CD14-positive monocyte (primary cell): ENCODE measurements around the gene TTC28. TPM values are rescaled to one million over a fixed set of nuclear protein-coding genes. Genes with fewer than 3 reads are reported as not detected.

Source experiments
- DNase-seq, 3 donors: peaks; one replicate each; pipeline ENCODE4 v3.0.0-alpha.2; 2011 to 2022
- H2AFZ ChIP-seq: 2 replicates; pipeline ENCODE4 v1.6.0; 2012; ENCODE audit warnings: mild to moderate bottlenecking, low read depth, low read length, inconsistent platforms; ENCODE audit not compliant: insufficient read depth, poor library complexity, severe bottlenecking
- H3K27ac ChIP-seq, 2 donors: 1 replicate in 1 of 2; 2 replicates in 1 of 2; pipeline ENCODE4 v1.5.1; 2012 to 2013; ENCODE audit warnings: low read length in 2 of 2, control low read depth in 1 of 2, inconsistent platforms in 1 of 2, low read depth in 1 of 2, mild to moderate bottlenecking in 1 of 2
- H3K27me3 ChIP-seq, 2 donors: one replicate each; pipeline versions ENCODE4 v1.6.0 to v1.6.1; 2011 to 2013; ENCODE audit warnings: low read length in 2 of 2; ENCODE audit not compliant: control insufficient read depth in 2 of 2, insufficient read depth in 2 of 2
- H3K36me3 ChIP-seq, 2 donors: replicated peaks in 1 of 2; 1 replicate in 1 of 2; 2 replicates in 1 of 2; pipeline versions ENCODE4 v1.5.1 to v1.6.1; 2012 to 2013; ENCODE audit warnings: low read length in 2 of 2, control low read depth in 1 of 2, inconsistent platforms in 1 of 2, mild to moderate bottlenecking in 1 of 2; ENCODE audit not compliant: insufficient read depth in 2 of 2, control insufficient read depth in 1 of 2
- H3K4me1 ChIP-seq, 2 donors: 1 replicate in 1 of 2; 2 replicates in 1 of 2; pipeline versions ENCODE4 v1.5.1 to v1.6.1; 2012 to 2013; ENCODE audit warnings: low read length in 2 of 2, control low read depth in 1 of 2, inconsistent platforms in 1 of 2, mild to moderate bottlenecking in 1 of 2, moderate library complexity in 1 of 2; ENCODE audit not compliant: insufficient read depth in 2 of 2, control insufficient read depth in 1 of 2
- H3K4me2 ChIP-seq: replicated peaks from 2 replicates; pipeline ENCODE3; 2012; ENCODE audit warnings: low read length, moderate library complexity, mild to moderate bottlenecking; ENCODE audit not compliant: poor library complexity, severe bottlenecking; ENCODE audit errors: extremely low read depth
- H3K4me3 ChIP-seq, 3 experiments: fragments of 200-600 bp in 1 of 3; sonication (generic) in 1 of 3; replicated peaks in 1 of 3; 1 replicate in 2 of 3; 2 replicates in 1 of 3; pipeline ENCODE4 v1.5.1; 2011 to 2013; ENCODE audit warnings: low read length in 3 of 3, mild to moderate bottlenecking in 3 of 3, control low read depth in 2 of 3, low read depth in 2 of 3, inconsistent platforms in 1 of 3, moderate library complexity in 1 of 3
- H3K79me2 ChIP-seq: 2 replicates; pipeline ENCODE4 v1.6.0; 2012; ENCODE audit warnings: mild to moderate bottlenecking, control low read depth, inconsistent platforms, low read length, moderate library complexity; ENCODE audit not compliant: insufficient read depth
- H3K9ac ChIP-seq: 2 replicates; pipeline ENCODE4 v1.6.0; 2017; ENCODE audit warnings: low read length, mild to moderate bottlenecking; ENCODE audit not compliant: insufficient read depth, poor library complexity, severe bottlenecking
- H3K9me3 ChIP-seq, 2 donors: replicated peaks in 1 of 2; 1 replicate in 1 of 2; 2 replicates in 1 of 2; pipeline versions ENCODE4 v1.5.1 to v1.6.1; 2012 to 2013; ENCODE audit warnings: low read length in 2 of 2, control low read depth in 1 of 2; ENCODE audit not compliant: control insufficient read depth in 1 of 2, insufficient read depth in 1 of 2
- H4K20me1 ChIP-seq: 2 replicates; pipeline ENCODE4 v1.6.0; 2012; ENCODE audit warnings: mild to moderate bottlenecking, low read length, control low read depth, moderate library complexity; ENCODE audit not compliant: insufficient read depth
- H3K27ac Mint-ChIP-seq, 7 donors: one replicate each; pipeline ENCODE4 v1.8.0; 2020; ENCODE audit warnings: mild to moderate bottlenecking in 7 of 7, mixed read lengths in 7 of 7, moderate library complexity in 6 of 7, inconsistent platforms in 2 of 7
- H3K27me3 Mint-ChIP-seq, 3 donors: one replicate each; pipeline ENCODE4 v1.8.0; 2021 to 2022; ENCODE audit warnings: low read depth in 3 of 3, mild to moderate bottlenecking in 3 of 3, mixed read lengths in 3 of 3, moderate library complexity in 3 of 3, inconsistent platforms in 1 of 3
- H3K36me3 Mint-ChIP-seq, 2 donors: one replicate each; pipeline ENCODE4 v1.8.0; 2020; ENCODE audit warnings: mixed read lengths in 2 of 2, inconsistent platforms in 1 of 2, mild to moderate bottlenecking in 1 of 2
- H3K4me1 Mint-ChIP-seq: one replicate; pipeline ENCODE4 v1.8.0; 2020; ENCODE audit warnings: mild to moderate bottlenecking, mixed read lengths
- H3K4me3 Mint-ChIP-seq, 2 donors: one replicate each; pipeline ENCODE4 v1.8.0; 2020; ENCODE audit warnings: mild to moderate bottlenecking in 2 of 2, mixed read lengths in 2 of 2, moderate library complexity in 1 of 2
- H3K9me3 Mint-ChIP-seq, 7 donors: one replicate each; pipeline ENCODE4 v1.8.0; 2020 to 2022; ENCODE audit warnings: mixed read lengths in 7 of 7, mild to moderate bottlenecking in 6 of 7, moderate library complexity in 6 of 7, inconsistent platforms in 2 of 7
- WGBS: methylation state at CpG from one replicate; pipeline ENCODE4 v1.1.5; 2013; ENCODE audit warnings: missing lambda C conversion rate; ENCODE audit not compliant: insufficient coverage; 5-methylcytosine and 5-hydroxymethylcytosine counted together
- intact Hi-C, 2 donors: fragments of 100-400 bp; cut with micrococcal nuclease; formaldehyde crosslinking; loops; one replicate each; pipeline versions ENCODE4 v1.15.0 to v1.15.1; 2023
- polyA plus RNA-seq, 3 donors: library from polyadenylated mRNA; depleted of rRNA in 1 of 3; unstranded in 2 of 3; stranded (reverse) in 1 of 3; fragments of 300-500 nt in 2 of 3; fragments of >200 nt in 1 of 3; fragmentation: Illumina TruSeq in 2 of 3; gene quantifications; 1 replicate in 2 of 3; 2 replicates in 1 of 3; pipeline ENCODE4 v1.2.3, GENCODE V29; 2012 to 2021
- TF ChIP-seq, protein P1 (sequence below): fragments of 200-600 bp; IDR thresholded peaks from one replicate; pipeline ENCODE4 v1.8.0; 2022; ENCODE audit warnings: antibody characterized with exemption, mild to moderate bottlenecking

TTC28 gene
- polyA plus RNA-seq, 3 donors: 0.24 to 0.61 TPM; not detected in 1

DNA sequence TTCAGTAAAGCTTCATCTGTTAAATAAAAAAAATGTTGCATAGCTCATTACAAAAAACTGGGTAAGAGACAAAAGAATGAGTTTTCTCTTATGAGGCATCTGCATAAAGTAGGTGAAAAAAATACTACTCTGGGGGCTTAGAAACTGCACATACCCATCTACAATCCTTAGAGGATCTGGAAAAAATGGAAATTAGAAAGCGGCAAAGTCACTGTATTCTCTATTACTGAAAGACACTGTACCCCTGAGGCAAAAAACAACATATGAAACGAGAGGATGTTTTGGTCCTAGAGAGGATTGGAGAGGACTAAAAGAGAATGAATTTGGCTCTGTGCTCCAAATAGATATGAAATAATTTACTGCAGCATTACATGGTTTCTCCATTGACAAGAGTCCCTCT, 553.8 kb downstream of the TTC28 start:
- Histone ChIP-seq H4K20me1 (no peaks in the 10 kb centered on the region), H3K27me3 (no peaks in the 10 kb centered on the region), H2AFZ (no peak overlapping the region), H3K9me3 (no peaks in the 10 kb centered on the region), H3K9ac (no peak overlapping the region), H3K4me3 (no peak overlapping the region), H3K36me3 (no peaks in the 10 kb centered on the region), H3K4me2 (no peak overlapping the region), H3K4me1 (no peaks in the 10 kb centered on the region), H3K79me2 (no peaks in the 10 kb centered on the region), H3K27ac (no peak overlapping the region)
- H3K27me3 Mint-ChIP-seq: no peaks in the 10 kb centered on the region
- H3K4me3 Mint-ChIP-seq: no peak overlapping the region
- H3K9me3 Mint-ChIP-seq: peaks cover 0 to 3% (median 0%) of the 10 kb centered on the region in 7 donors
- no peak for DNase-seq
- no peaks in the 10 kb centered on the region for H3K36me3 Mint-ChIP-seq
- intact Hi-C loops: no loop called here
- peaks cover under 1% of the 10 kb centered on the region for H3K4me1 Mint-ChIP-seq
- no CpG with 5 or more reads among the region's 2 CpGs for WGBS
- no peak overlapping the region for H3K27ac Mint-ChIP-seq
- TF ChIP-seq, protein P1, sequence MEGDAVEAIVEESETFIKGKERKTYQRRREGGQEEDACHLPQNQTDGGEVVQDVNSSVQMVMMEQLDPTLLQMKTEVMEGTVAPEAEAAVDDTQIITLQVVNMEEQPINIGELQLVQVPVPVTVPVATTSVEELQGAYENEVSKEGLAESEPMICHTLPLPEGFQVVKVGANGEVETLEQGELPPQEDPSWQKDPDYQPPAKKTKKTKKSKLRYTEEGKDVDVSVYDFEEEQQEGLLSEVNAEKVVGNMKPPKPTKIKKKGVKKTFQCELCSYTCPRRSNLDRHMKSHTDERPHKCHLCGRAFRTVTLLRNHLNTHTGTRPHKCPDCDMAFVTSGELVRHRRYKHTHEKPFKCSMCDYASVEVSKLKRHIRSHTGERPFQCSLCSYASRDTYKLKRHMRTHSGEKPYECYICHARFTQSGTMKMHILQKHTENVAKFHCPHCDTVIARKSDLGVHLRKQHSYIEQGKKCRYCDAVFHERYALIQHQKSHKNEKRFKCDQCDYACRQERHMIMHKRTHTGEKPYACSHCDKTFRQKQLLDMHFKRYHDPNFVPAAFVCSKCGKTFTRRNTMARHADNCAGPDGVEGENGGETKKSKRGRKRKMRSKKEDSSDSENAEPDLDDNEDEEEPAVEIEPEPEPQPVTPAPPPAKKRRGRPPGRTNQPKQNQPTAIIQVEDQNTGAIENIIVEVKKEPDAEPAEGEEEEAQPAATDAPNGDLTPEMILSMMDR: no peak

DNA sequence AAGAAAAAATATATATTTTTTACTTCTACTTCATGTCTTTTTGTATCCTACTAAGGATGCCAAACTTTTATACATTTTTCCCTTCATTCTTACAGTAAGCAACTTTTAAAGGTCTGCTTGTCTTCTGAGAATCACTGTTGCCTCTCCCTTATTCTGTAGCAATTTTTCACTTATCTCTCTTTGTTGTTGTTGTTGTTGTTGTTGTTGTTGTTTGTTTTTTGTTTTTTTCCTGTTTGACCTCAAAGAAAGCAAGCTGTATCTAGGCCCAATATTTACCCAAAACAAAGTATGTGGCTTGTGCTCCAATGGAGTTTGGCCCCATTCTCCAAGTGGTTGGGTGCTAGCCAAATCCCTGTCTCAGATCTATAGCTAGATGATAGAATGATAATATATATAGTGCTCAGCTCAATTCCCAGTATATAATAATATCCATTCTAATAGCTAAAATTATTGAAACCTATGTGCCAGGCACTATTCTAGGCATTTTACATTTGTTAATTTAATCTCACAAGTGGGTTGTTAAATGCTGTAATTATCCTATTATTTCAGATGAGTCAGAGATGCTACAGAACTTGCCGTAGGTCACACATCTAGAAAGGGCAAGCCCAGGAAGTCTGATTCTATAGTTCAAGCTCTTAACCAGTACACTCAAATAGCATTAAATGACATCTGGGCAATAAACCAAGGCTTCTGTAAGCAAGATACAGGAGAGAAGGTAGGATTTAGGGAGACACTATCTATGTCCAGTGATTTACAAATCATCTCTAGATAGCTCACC, 555.5 kb downstream of the TTC28 start:
- no peaks in the 10 kb centered on the region for H3K36me3 ChIP-seq
- Mint-ChIP-seq H3K9me3 (peaks cover 0 to 3% (median 0%) of the 10 kb centered on the region in 7 donors), H3K4me1 (peaks cover 5% of the 10 kb centered on the region), H3K4me3 (no peak overlapping the region), H3K27ac (peak overlapping the region in 1 of 7 donors; percentile 13), H3K36me3 (no peaks in the 10 kb centered on the region), H3K27me3 (peaks cover 0 to 1% (median 0%) of the 10 kb centered on the region in 3 donors)
- no peak overlapping the region for H3K4me2 ChIP-seq
- H3K79me2 ChIP-seq: no peaks in the 10 kb centered on the region
- H3K27ac ChIP-seq: no peak overlapping the region
- intact Hi-C loops: no loop called here
- no peak for DNase-seq
- TF ChIP-seq, protein P1: no peak
- no peak overlapping the region for H2AFZ ChIP-seq
- no peaks in the 10 kb centered on the region for H3K27me3 ChIP-seq
- H4K20me1 ChIP-seq: no peaks in the 10 kb centered on the region
- H3K9ac ChIP-seq: no peak overlapping the region
- WGBS: no CpG with 5 or more reads among the region's 1 CpG
- no peak overlapping the region for H3K4me3 ChIP-seq
- H3K4me1 ChIP-seq: no peaks in the 10 kb centered on the region
- no peaks in the 10 kb centered on the region for H3K9me3 ChIP-seq
